Measurements from ENCODE around the gene SEC16B.
A peak's percentile ranks its signal among the peaks of the same experiment; 100 is the strongest.

The SEC16B gene

GRCh38 chr1:177937174-177937770 lies 32.6 kb downstream of the SEC16B start:
- DNase-seq, result no peak

GRCh38 chr1:177935638-177936415 lies 34.0 kb downstream of the SEC16B start:
- DNase-seq, result no peak

GRCh38 chr1:177934927-177935326 lies 34.9 kb downstream of the SEC16B start:
- DNase-seq, result no peak

GRCh38 chr1:177934461-177934860 lies 35.4 kb downstream of the SEC16B start:
- no peak for DNase-seq

GRCh38 chr1:177933881-177934280 lies 36.0 kb downstream of the SEC16B start:
- no peak for DNase-seq

- no peak for DNase-seq
Measured at GRCh38 chr1:177932123-177932522, 37.7 kb downstream of the SEC16B start.

- no peak for DNase-seq
Measured at GRCh38 chr1:177928952-177929351, 40.9 kb downstream of the SEC16B start.

- DNase-seq, result no peak
Measured at GRCh38 chr1:177928194-177928593, 41.7 kb downstream of the SEC16B start.

- no peak for DNase-seq
Measured at GRCh38 chr1:177927021-177927596, 42.7 kb downstream of the SEC16B start.

- DNase-seq, result no peak
Measured at GRCh38 chr1:177926201-177926600, 43.7 kb downstream of the SEC16B start.

GRCh38 chr1:177925006-177925405 lies 44.9 kb downstream of the SEC16B start:
- DNase-seq, result no peak

- no peak for DNase-seq
Measured at GRCh38 chr1:177923441-177923840, 46.4 kb downstream of the SEC16B start.

GRCh38 chr1:177922209-177922608 lies 47.6 kb downstream of the SEC16B start:
- no peak for DNase-seq

GRCh38 chr1:177921590-177921989 lies 48.3 kb downstream of the SEC16B start:
- no peak for DNase-seq

GRCh38 chr1:177920091-177920490 lies 49.8 kb downstream of the SEC16B start:
- no peak for DNase-seq

GRCh38 chr1:177915641-177916040 lies 54.2 kb downstream of the SEC16B start:
- DNase-seq, result no peak

- DNase-seq, result no peak
Measured at GRCh38 chr1:177914603-177915002, 55.3 kb downstream of the SEC16B start.

- no peak for DNase-seq
Measured at GRCh38 chr1:177913762-177914540, 55.9 kb downstream of the SEC16B start.

- no peak for DNase-seq
Measured at GRCh38 chr1:177912991-177913390, 56.9 kb downstream of the SEC16B start.

- no peak for DNase-seq
Measured at GRCh38 chr1:177909416-177909815, 60.4 kb downstream of the SEC16B start.

- no peak for DNase-seq
Measured at GRCh38 chr1:177907000-177907399, 62.9 kb downstream of the SEC16B start.

GRCh38 chr1:177905686-177906085 lies 64.2 kb downstream of the SEC16B start:
- no peak for DNase-seq

- DNase-seq, result peak; percentile 73
Measured at GRCh38 chr1:177902266-177902665, 67.6 kb downstream of the SEC16B start.

All from retina (tissue), 1 donor.